HS-5 (cell line): Measurements from ENCODE around the gene PDSS2.

Source experiments
- DNase-seq: peaks from one replicate; pipeline ENCODE4 v3.0.0-alpha.2; 2012; ENCODE audit warnings: low read depth

The PDSS2 gene

GRCh38 chr6:107267006-107267405 lies 192.4 kb downstream of the PDSS2 start:
- DNase-seq: no peak

- DNase-seq: no peak
Observed at GRCh38 chr6:107266563-107266962, 192.8 kb downstream of the PDSS2 start.

- DNase-seq: no peak
Observed at GRCh38 chr6:107264357-107264840, 195.0 kb downstream of the PDSS2 start.

GRCh38 chr6:107259951-107260350 lies 199.4 kb downstream of the PDSS2 start:
- no peak for DNase-seq

- DNase-seq: no peak
Observed at GRCh38 chr6:107248147-107248546, 211.2 kb downstream of the PDSS2 start.

- no peak for DNase-seq
Observed at GRCh38 chr6:107246972-107247615, 212.3 kb downstream of the PDSS2 start.

GRCh38 chr6:107246249-107246971 lies 213.0 kb downstream of the PDSS2 start:
- DNase-seq: no peak

- DNase-seq: no peak
Observed at GRCh38 chr6:107244742-107245480, 214.5 kb downstream of the PDSS2 start.

- no peak for DNase-seq
Observed at GRCh38 chr6:107244082-107244741, 215.2 kb downstream of the PDSS2 start.

- no peak for DNase-seq
Observed at GRCh38 chr6:107243471-107243870, 215.9 kb downstream of the PDSS2 start.

GRCh38 chr6:107237992-107238660 lies 221.2 kb downstream of the PDSS2 start:
- no peak for DNase-seq

- DNase-seq: no peak
Observed at GRCh38 chr6:107235511-107235910, 223.9 kb downstream of the PDSS2 start.

- DNase-seq: no peak
Observed at GRCh38 chr6:107235007-107235406, 224.4 kb downstream of the PDSS2 start.

- no peak for DNase-seq
Observed at GRCh38 chr6:107231243-107231642, 228.1 kb downstream of the PDSS2 start.

GRCh38 chr6:107230448-107230847 lies 228.9 kb downstream of the PDSS2 start:
- DNase-seq: no peak

- DNase-seq: no peak
Observed at GRCh38 chr6:107230024-107230423, 229.3 kb downstream of the PDSS2 start.

GRCh38 chr6:107228754-107229153 lies 230.6 kb downstream of the PDSS2 start:
- DNase-seq: no peak

- no peak for DNase-seq
Observed at GRCh38 chr6:107221519-107221918, 237.8 kb downstream of the PDSS2 start.

- DNase-seq: no peak
Observed at GRCh38 chr6:107219851-107220250, 239.5 kb downstream of the PDSS2 start.

- DNase-seq: no peak
Observed at GRCh38 chr6:107218142-107218541, 241.2 kb downstream of the PDSS2 start.

GRCh38 chr6:107217248-107217647 lies 242.1 kb downstream of the PDSS2 start:
- DNase-seq: no peak
